NB4 (cell line): ENCODE results near the gene ZBTB20.

ENCODE experiments used
- CTCF ChIP-seq: IDR thresholded peaks from one replicate; pipeline ENCODE4 v1.5.1; 2012; ENCODE audit warnings: low read depth, low read length
- POLR2A ChIP-seq: IDR thresholded peaks from 2 replicates; pipeline ENCODE4 v1.6.1; 2011; ENCODE audit warnings: mild to moderate bottlenecking; ENCODE audit not compliant: insufficient read length; ENCODE audit errors: extremely low read depth

- TF ChIP-seq CTCF (no peak), POLR2A (no peak)
Observed at GRCh38 chr3:114794894-114795630, 352.0 kb downstream of the ZBTB20 start.
